Suprapubic skin (tissue), 4 donors: Measurements from ENCODE around the gene PRDX5.

Experiments used
- POLR2A ChIP-seq, 2 donors: fragments of 450-650 bp; IDR thresholded peaks; one replicate each; pipeline ENCODE4 v1.6.1; 2017; ENCODE audit warnings: antibody characterized with exemption in 2 of 2, mild to moderate bottlenecking in 2 of 2, moderate library complexity in 2 of 2
- POLR2AphosphoS5 ChIP-seq, 3 donors: sonication (generic); formaldehyde crosslinking; IDR thresholded peaks; one replicate each; pipeline ENCODE4 v1.6.1; 2017; ENCODE audit warnings: antibody characterized with exemption in 3 of 3
- TF ChIP-seq, protein P1 (sequence below), 2 donors: fragments of 200-600 bp in 1 of 2; fragments of 450-650 bp in 1 of 2; sonication (generic) in 1 of 2; IDR thresholded peaks; one replicate each; pipeline ENCODE4 v1.5.1; 2016 to 2019; ENCODE audit warnings: antibody characterized with exemption in 2 of 2, mild to moderate bottlenecking in 1 of 2, moderate library complexity in 1 of 2

- no peak for TF ChIP-seq POLR2AphosphoS5 (IDR thresholded peaks at IDR 0.05)
- no peak for TF ChIP-seq POLR2A (IDR thresholded peaks at IDR 0.05)
- TF ChIP-seq, protein P1, sequence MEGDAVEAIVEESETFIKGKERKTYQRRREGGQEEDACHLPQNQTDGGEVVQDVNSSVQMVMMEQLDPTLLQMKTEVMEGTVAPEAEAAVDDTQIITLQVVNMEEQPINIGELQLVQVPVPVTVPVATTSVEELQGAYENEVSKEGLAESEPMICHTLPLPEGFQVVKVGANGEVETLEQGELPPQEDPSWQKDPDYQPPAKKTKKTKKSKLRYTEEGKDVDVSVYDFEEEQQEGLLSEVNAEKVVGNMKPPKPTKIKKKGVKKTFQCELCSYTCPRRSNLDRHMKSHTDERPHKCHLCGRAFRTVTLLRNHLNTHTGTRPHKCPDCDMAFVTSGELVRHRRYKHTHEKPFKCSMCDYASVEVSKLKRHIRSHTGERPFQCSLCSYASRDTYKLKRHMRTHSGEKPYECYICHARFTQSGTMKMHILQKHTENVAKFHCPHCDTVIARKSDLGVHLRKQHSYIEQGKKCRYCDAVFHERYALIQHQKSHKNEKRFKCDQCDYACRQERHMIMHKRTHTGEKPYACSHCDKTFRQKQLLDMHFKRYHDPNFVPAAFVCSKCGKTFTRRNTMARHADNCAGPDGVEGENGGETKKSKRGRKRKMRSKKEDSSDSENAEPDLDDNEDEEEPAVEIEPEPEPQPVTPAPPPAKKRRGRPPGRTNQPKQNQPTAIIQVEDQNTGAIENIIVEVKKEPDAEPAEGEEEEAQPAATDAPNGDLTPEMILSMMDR (IDR thresholded peaks at IDR 0.05), result no peak
These were observed 35.8 kb upstream of the PRDX5 start for GRCh38 chr11:64281957-64282770.
